ENCODE measurements around the gene FAM174B. TPM values are rescaled to one million over a fixed set of nuclear protein-coding genes. Genes with fewer than 3 reads are reported as not detected.
A peak's percentile ranks its signal among the peaks of the same experiment; 100 is the strongest.
"Not testable (repeated sequence)": the region's sequence is repeated elsewhere in the genome, so short reads cannot be mapped to it uniquely, and the experiment has no call there.

FAM174B gene
- total RNA-seq, 2 donors from 2014 or later: 3.9 to 5.3 TPM

- no peak for ATAC-seq
- no peak for DNase-seq (ENCODE audit: low spot score in 2 of 2)
- peak overlapping the region in 1 of 2 donors; percentile 37 for H3K27ac Mint-ChIP-seq
- no peaks in the 10 kb centered on the region for H3K9me3 Mint-ChIP-seq
- H3K36me3 Mint-ChIP-seq: no peaks in the 10 kb centered on the region
Measured at GRCh38 chr15:92617549-92618520, 37.7 kb downstream of the FAM174B start.

GRCh38 chr15:92616621-92617548 lies 38.7 kb downstream of the FAM174B start:
- Mint-ChIP-seq H3K36me3 (no peaks in the 10 kb centered on the region), H3K9me3 (no peaks in the 10 kb centered on the region), H3K27ac (peak overlapping the region in 1 of 2 donors; percentile 61)
- no peak for ATAC-seq
- DNase-seq (ENCODE audit: low spot score in 2 of 2): no peak

- no peak for ATAC-seq
- H3K9me3 Mint-ChIP-seq: no peaks in the 10 kb centered on the region
- peak overlapping the region in 1 of 2 donors; percentile 22 for H3K27ac Mint-ChIP-seq
- no peaks in the 10 kb centered on the region for H3K36me3 Mint-ChIP-seq
- DNase-seq (ENCODE audit: low spot score in 2 of 2): no peak
Measured at GRCh38 chr15:92614791-92615785, 40.5 kb downstream of the FAM174B start.

- Mint-ChIP-seq H3K36me3 (no peaks in the 10 kb centered on the region), H3K9me3 (no peaks in the 10 kb centered on the region)
Measured at GRCh38 chr15:92614301-92614700, 41.3 kb downstream of the FAM174B start.

GRCh38 chr15:92613841-92614240 lies 41.7 kb downstream of the FAM174B start:
- Mint-ChIP-seq H3K36me3 (no peaks in the 10 kb centered on the region), H3K27ac (peak overlapping the region in 1 of 2 donors; percentile 22), H3K9me3 (no peaks in the 10 kb centered on the region)
- DNase-seq (ENCODE audit: low spot score in 2 of 2): no peak
- ATAC-seq: no peak

More at GRCh38 chr15:92614301-92614700, 41.3 kb downstream of the FAM174B start:
- no peak for DNase-seq (ENCODE audit: low spot score in 2 of 2)
- no peak for ATAC-seq
- peak overlapping the region in 1 of 2 donors; percentile 22 for H3K27ac Mint-ChIP-seq

- Mint-ChIP-seq H3K36me3 (no peaks in the 10 kb centered on the region), H3K9me3 (no peaks in the 10 kb centered on the region), H3K27ac (peak overlapping the region in 1 of 2 donors; percentile 38)
- no peak for DNase-seq (ENCODE audit: low spot score in 2 of 2)
- ATAC-seq: no peak
Measured at GRCh38 chr15:92612891-92613290, 42.7 kb downstream of the FAM174B start.

- H3K36me3 Mint-ChIP-seq: no peaks in the 10 kb centered on the region
- no peak overlapping the region for H3K27ac Mint-ChIP-seq
- no peaks in the 10 kb centered on the region for H3K9me3 Mint-ChIP-seq
- ATAC-seq (peak; percentile 26 to 41), DNase-seq (ENCODE audit: low spot score in 2 of 2) (no peak)
Measured at GRCh38 chr15:92611995-92612745, 43.4 kb downstream of the FAM174B start.

GRCh38 chr15:92611150-92611549 lies 44.4 kb downstream of the FAM174B start:
- no peak for DNase-seq (ENCODE audit: low spot score in 2 of 2)
- no peaks in the 10 kb centered on the region for H3K9me3 Mint-ChIP-seq
- H3K36me3 Mint-ChIP-seq: no peaks in the 10 kb centered on the region
- no peak overlapping the region for H3K27ac Mint-ChIP-seq
- ATAC-seq: no peak

GRCh38 chr15:92610101-92610520 lies 45.5 kb downstream of the FAM174B start:
- DNase-seq (ENCODE audit: low spot score in 2 of 2) (no peak), ATAC-seq (no peak)
- Mint-ChIP-seq H3K9me3 (no peaks in the 10 kb centered on the region), H3K27ac (no peak overlapping the region), H3K36me3 (no peaks in the 10 kb centered on the region)

- ATAC-seq (no peak), DNase-seq (ENCODE audit: low spot score in 2 of 2) (no peak)
- H3K27ac Mint-ChIP-seq: no peak overlapping the region
- H3K36me3 Mint-ChIP-seq: no peaks in the 10 kb centered on the region
- H3K9me3 Mint-ChIP-seq: no peaks in the 10 kb centered on the region
Measured at GRCh38 chr15:92608866-92609700, 46.5 kb downstream of the FAM174B start.

- not testable (repeated sequence) for ATAC-seq; H3K9me3 Mint-ChIP-seq; DNase-seq (ENCODE audit: low spot score in 2 of 2); H3K27ac Mint-ChIP-seq; H3K36me3 Mint-ChIP-seq
Measured at GRCh38 chr15:92606836-92607150, 48.8 kb downstream of the FAM174B start.

GRCh38 chr15:92606126-92606835 lies 49.3 kb downstream of the FAM174B start:
- no peak for ATAC-seq
- H3K9me3 Mint-ChIP-seq: no peaks in the 10 kb centered on the region
- no peaks in the 10 kb centered on the region for H3K36me3 Mint-ChIP-seq
- no peak for DNase-seq (ENCODE audit: low spot score in 2 of 2)
- no peak overlapping the region for H3K27ac Mint-ChIP-seq

GRCh38 chr15:92605225-92605944 lies 50.2 kb downstream of the FAM174B start:
- ATAC-seq: no peak
- DNase-seq (ENCODE audit: low spot score in 2 of 2): no peak
- Mint-ChIP-seq H3K36me3 (no peaks in the 10 kb centered on the region), H3K9me3 (no peaks in the 10 kb centered on the region), H3K27ac (no peak overlapping the region)
